Panc1 (cell line): ENCODE results near the gene JADE2. TPM values are rescaled to one million over a fixed set of nuclear protein-coding genes. Genes with fewer than 3 reads are reported as not detected.

Experiments used
- ATAC-seq: fragments of 200-7000 bp; cut with Tn5 transposase; 2 replicates; pipeline ENCODE4 v1.9.1; 2020; ENCODE audit warnings: mild to moderate bottlenecking, moderate library complexity
- BruUV-seq: library from RNA; stranded (reverse); fragments of 400-500 nt; replicated peaks from 2 replicates; lab custom pipeline; 2021; lab: Mats Ljungman, UMichigan
- CTCF ChIA-PET: fragments of 300-600 bp; sonication (Branson Sonifier 250); formaldehyde crosslinking; loops from one replicate; lab custom pipeline; 2022; ENCODE audit warnings: antibody characterized with exemption; lab: Charles Lee
- POLR2A ChIA-PET: fragments of 300-600 bp; sonication (Branson Sonifier 250); formaldehyde crosslinking; loops from one replicate; lab custom pipeline; 2022; ENCODE audit warnings: antibody characterized with exemption; lab: Charles Lee
- DNase-seq: peaks from one replicate; pipeline ENCODE4 v3.0.0-alpha.2; 2010; ENCODE audit warnings: low read depth, low spot score
- H3K27ac ChIP-seq: 2 replicates; pipeline ENCODE4 v1.5.1; 2011; ENCODE audit warnings: mild to moderate bottlenecking, low read length, inconsistent platforms
- H3K27me3 ChIP-seq: fragments of 200-500 bp; sonication (Bioruptor generic); 2 replicates; pipeline ENCODE4 v1.6.0; 2014; ENCODE audit warnings: low read length, inconsistent platforms; ENCODE audit not compliant: control insufficient read depth, insufficient read depth
- H3K36me3 ChIP-seq: fragments of 200-500 bp; sonication (Bioruptor generic); 2 replicates; pipeline ENCODE4 v1.5.1; 2014; ENCODE audit warnings: inconsistent platforms, mild to moderate bottlenecking, low read length, moderate library complexity; ENCODE audit not compliant: control insufficient read depth, insufficient read depth
- H3K4me1 ChIP-seq: 2 replicates; pipeline ENCODE4 v1.5.1; 2011; ENCODE audit warnings: inconsistent platforms, mild to moderate bottlenecking, low read length, moderate library complexity; ENCODE audit not compliant: control insufficient read depth, insufficient read depth
- H3K4me3 ChIP-seq, 2 experiments: 2 replicates each; pipeline ENCODE4 v1.5.1; 2011 to 2012; ENCODE audit warnings: low read depth in 2 of 2, low read length in 2 of 2, mild to moderate bottlenecking in 2 of 2, inconsistent platforms in 1 of 2, moderate library complexity in 1 of 2
- H3K9me3 ChIP-seq: fragments of 200-500 bp; sonication (Bioruptor generic); 2 replicates; pipeline ENCODE4 v1.5.1; 2014; ENCODE audit warnings: low read depth, mild to moderate bottlenecking, inconsistent platforms, low read length, moderate library complexity; ENCODE audit not compliant: control insufficient read depth, insufficient read depth
- POLR2AphosphoS5 ChIP-seq: IDR thresholded peaks from 2 replicates; pipeline ENCODE4 v1.6.1; 2012; ENCODE audit warnings: mild to moderate bottlenecking, low read depth, low read length, moderate library complexity
- SIN3A ChIP-seq: IDR thresholded peaks from 2 replicates; pipeline ENCODE4 v1.6.1; 2012; ENCODE audit warnings: low read depth, mild to moderate bottlenecking, low read length, moderate library complexity, borderline replicate concordance; ENCODE audit not compliant: insufficient read depth
- TCF7L2 ChIP-seq: IDR thresholded peaks from 2 replicates; pipeline ENCODE4 v1.6.1; 2011; ENCODE audit warnings: mild to moderate bottlenecking, low read depth, low read length, inconsistent platforms
- in situ Hi-C: cut with HindIII; loops from 2 replicates; pipeline ENCODE4 v1.10.0; 2016; ENCODE audit warnings: low sequenced_read_pairs, low pct_unique_long_range_greater_than_20kb
- intact Hi-C: fragments of 100-400 bp; cut with micrococcal nuclease; formaldehyde crosslinking; loops from one replicate; pipeline ENCODE4 v1.10.0; 2022; ENCODE audit not compliant: unreplicated experiment
- total RNA-seq: library from RNA; stranded (reverse); gene quantifications from one replicate; pipeline ENCODE4 v1.2.1, GENCODE V29; 2021; ENCODE audit not compliant: unreplicated experiment
- TF ChIP-seq, protein P1 (sequence below), 2 experiments: IDR thresholded peaks; 2 replicates each; pipeline ENCODE4 v1.6.1; 2011 to 2012; ENCODE audit warnings: low read depth in 2 of 2, control low read depth in 1 of 2, low read length in 1 of 2, mild to moderate bottlenecking in 1 of 2, moderate library complexity in 1 of 2; ENCODE audit not compliant: insufficient read depth in 1 of 2
- TF ChIP-seq, protein P2 (sequence below): fragments of 450-650 bp; IDR thresholded peaks from 2 replicates; pipeline ENCODE4 v1.5.1; 2017; ENCODE audit warnings: mild to moderate bottlenecking

Gene JADE2
- total RNA-seq, 1 experiment from 2014 or later: 80.0 TPM

DNA sequence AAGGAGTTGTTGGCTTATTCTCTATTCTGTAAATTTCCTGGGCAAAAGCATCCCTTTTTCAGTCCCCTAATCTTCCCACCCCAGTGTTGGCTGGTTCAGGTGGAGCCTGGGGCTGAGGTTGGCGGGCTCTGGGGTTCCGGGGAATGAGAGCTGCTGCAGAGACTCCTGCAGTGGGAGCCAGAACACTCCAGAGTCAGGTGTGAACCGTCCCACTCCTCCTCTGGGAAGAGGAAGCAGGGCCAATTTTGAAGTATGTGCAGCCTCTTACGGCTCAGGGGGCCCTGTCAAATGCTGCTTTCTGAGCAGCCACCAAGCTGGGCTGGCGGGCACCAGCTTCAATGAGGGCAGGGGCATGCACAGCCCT lies 42.8 kb downstream of the JADE2 start:
- Histone ChIP-seq H3K4me3 (no peak overlapping the region), H3K4me1 (peaks cover 18% of the 10 kb centered on the region), H3K9me3 (no peaks in the 10 kb centered on the region), H3K36me3 (no peaks in the 10 kb centered on the region; the same call in none of the 2 replicates), H3K27me3 (no peaks in the 10 kb centered on the region), H3K27ac (peak overlapping the region; percentile 29; the same call in 1 of the 2 replicates)
- ChIA-PET POLR2A (interaction anchor here (0.8 kb wide), 1 partner anchor 534 kb away, joined by 4 read pairs; no protein-coding TSS in a partner anchor), CTCF (interaction anchor here (0.6 kb wide), 1 partner anchor 18 kb away, joined by 3 read pairs; no protein-coding TSS in a partner anchor)
- intact Hi-C loops (no loop called here), in situ Hi-C loops (no loop called here)
- ATAC-seq (no peak), DNase-seq (no peak)
- no peak for TF ChIP-seq TCF7L2
- TF ChIP-seq, protein P1, sequence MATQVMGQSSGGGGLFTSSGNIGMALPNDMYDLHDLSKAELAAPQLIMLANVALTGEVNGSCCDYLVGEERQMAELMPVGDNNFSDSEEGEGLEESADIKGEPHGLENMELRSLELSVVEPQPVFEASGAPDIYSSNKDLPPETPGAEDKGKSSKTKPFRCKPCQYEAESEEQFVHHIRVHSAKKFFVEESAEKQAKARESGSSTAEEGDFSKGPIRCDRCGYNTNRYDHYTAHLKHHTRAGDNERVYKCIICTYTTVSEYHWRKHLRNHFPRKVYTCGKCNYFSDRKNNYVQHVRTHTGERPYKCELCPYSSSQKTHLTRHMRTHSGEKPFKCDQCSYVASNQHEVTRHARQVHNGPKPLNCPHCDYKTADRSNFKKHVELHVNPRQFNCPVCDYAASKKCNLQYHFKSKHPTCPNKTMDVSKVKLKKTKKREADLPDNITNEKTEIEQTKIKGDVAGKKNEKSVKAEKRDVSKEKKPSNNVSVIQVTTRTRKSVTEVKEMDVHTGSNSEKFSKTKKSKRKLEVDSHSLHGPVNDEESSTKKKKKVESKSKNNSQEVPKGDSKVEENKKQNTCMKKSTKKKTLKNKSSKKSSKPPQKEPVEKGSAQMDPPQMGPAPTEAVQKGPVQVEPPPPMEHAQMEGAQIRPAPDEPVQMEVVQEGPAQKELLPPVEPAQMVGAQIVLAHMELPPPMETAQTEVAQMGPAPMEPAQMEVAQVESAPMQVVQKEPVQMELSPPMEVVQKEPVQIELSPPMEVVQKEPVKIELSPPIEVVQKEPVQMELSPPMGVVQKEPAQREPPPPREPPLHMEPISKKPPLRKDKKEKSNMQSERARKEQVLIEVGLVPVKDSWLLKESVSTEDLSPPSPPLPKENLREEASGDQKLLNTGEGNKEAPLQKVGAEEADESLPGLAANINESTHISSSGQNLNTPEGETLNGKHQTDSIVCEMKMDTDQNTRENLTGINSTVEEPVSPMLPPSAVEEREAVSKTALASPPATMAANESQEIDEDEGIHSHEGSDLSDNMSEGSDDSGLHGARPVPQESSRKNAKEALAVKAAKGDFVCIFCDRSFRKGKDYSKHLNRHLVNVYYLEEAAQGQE (IDR thresholded peaks at IDR 0.05; ENCODE audit: insufficient read depth in 1 of 2, low read depth in 2 of 2, low read length in 1 of 2): no peak
- TF ChIP-seq POLR2AphosphoS5: no peak
- no peak for TF ChIP-seq SIN3A
- TF ChIP-seq, protein P2, sequence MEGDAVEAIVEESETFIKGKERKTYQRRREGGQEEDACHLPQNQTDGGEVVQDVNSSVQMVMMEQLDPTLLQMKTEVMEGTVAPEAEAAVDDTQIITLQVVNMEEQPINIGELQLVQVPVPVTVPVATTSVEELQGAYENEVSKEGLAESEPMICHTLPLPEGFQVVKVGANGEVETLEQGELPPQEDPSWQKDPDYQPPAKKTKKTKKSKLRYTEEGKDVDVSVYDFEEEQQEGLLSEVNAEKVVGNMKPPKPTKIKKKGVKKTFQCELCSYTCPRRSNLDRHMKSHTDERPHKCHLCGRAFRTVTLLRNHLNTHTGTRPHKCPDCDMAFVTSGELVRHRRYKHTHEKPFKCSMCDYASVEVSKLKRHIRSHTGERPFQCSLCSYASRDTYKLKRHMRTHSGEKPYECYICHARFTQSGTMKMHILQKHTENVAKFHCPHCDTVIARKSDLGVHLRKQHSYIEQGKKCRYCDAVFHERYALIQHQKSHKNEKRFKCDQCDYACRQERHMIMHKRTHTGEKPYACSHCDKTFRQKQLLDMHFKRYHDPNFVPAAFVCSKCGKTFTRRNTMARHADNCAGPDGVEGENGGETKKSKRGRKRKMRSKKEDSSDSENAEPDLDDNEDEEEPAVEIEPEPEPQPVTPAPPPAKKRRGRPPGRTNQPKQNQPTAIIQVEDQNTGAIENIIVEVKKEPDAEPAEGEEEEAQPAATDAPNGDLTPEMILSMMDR: no peak
- no TSS peak for BruUV-seq

DNA sequence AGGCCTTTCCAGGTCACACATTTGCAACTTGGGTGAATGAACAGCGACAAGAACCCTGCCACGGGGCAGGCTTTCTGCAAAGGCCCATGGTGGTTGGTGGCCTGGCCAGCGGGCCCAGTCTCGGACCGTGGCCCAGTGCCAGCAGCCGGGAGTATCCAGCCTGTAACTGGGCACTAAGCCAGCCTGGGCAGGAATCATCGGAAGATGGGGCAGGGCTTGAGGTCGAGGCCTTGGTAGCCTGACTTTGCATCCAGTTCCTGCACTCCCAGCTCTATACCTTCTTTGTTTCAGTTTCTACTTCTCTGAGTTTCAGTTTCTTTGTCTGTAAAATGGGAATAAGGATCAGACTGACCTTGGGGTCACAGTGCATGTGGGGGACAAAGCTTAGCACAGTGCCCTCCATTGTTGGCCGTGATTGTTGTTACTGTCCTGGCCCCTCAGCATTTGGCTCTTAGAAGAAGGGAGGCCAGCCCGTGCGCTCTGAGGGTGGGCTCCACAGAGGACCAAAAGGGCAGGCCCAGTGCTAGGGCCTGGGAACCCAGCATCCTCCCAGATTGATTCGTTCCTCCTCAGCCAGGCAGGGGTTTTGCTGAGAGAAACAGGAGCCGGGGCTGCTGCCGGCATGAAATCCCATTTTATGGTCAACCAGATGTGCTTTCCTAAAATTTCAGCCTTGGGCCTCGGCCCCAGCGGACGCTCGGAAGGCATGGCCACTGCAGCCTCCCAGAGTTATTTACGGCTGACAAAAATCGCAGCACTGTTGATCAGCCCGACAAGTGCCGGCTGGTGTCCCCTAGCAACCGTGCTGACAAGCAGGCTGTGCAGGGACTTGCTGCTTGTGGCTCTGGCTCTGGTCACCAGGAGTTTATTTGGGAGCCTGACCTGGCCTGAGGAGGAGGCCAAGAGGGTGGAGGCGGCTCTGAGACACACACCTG lies 43.6 kb downstream of the JADE2 start:
- DNase-seq (no peak), ATAC-seq (peak; percentile 33; the same call in 1 of the 2 replicates)
- no TSS peak for BruUV-seq
- ChIA-PET POLR2A (interaction anchor here (0.8 kb wide), 1 partner anchor 535 kb away, joined by 4 read pairs; no protein-coding TSS in a partner anchor), CTCF (interaction anchor here (0.6 kb wide), 1 partner anchor 17 kb away, joined by 3 read pairs; no protein-coding TSS in a partner anchor)
- no peaks in the 10 kb centered on the region; the same call in none of the 2 replicates for H3K36me3 ChIP-seq
- peaks cover 18% of the 10 kb centered on the region for H3K4me1 ChIP-seq
- in situ Hi-C loops: no loop called here
- peak overlapping the region; percentile 29 for H3K27ac ChIP-seq
- H3K9me3 ChIP-seq: no peaks in the 10 kb centered on the region
- TF ChIP-seq TCF7L2: no peak
- TF ChIP-seq, protein P2: no peak
- TF ChIP-seq, protein P1 (IDR thresholded peaks at IDR 0.05; ENCODE audit: insufficient read depth in 1 of 2, low read depth in 2 of 2, low read length in 1 of 2): no peak
- TF ChIP-seq POLR2AphosphoS5: no peak
- no peak for TF ChIP-seq SIN3A
- no peak overlapping the region for H3K4me3 ChIP-seq
- intact Hi-C loops: no loop called here
- H3K27me3 ChIP-seq: no peaks in the 10 kb centered on the region
